A673 (cell line): ENCODE measurements around the gene SMCHD1.

ENCODE experiments used
- EZH2 ChIP-seq: fragments of 200-600 bp; sonication (generic); IDR thresholded peaks from 2 replicates; pipeline ENCODE4 v1.6.1; 2017; ENCODE audit warnings: borderline replicate concordance, low read depth, mild to moderate bottlenecking, mixed read lengths, antibody characterized with exemption, low read length; ENCODE audit not compliant: poor library complexity, severe bottlenecking
- TF ChIP-seq, protein P1 (sequence below): fragments of 300-800, 200-600 bp; sonication (generic); conservative IDR thresholded peaks from 2 replicates; pipeline ENCODE4 v1.5.1; 2017; ENCODE audit warnings: low read depth, mild to moderate bottlenecking, antibody characterized with exemption, low read length, moderate library complexity, mixed read lengths

DNA sequence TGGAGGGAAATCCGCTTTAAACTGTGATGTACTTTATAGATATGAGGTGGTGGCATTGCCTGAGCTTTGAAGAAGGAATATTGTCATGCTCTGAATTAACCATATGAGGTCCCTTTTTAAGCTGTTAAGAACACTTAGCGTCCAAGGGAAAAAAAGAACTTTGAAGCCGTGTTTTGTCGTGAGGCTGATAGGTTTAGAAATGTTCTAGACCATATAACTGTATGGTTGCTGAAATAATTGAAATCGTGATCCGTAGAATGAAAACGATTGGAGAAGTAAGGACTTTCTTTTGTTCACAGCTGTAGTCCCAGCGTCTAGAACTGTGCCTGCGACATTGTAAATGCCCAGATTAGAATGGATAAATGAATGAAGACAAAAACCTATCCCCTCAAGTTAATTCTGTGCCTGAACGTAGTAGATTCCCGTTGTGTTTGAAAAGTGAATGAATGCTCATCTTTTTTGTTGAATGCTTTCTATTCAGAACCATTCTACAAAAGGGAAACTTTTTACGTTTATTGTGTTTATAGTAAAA is 1.5 kb downstream of the SMCHD1 start:
- TF ChIP-seq, protein P1, sequence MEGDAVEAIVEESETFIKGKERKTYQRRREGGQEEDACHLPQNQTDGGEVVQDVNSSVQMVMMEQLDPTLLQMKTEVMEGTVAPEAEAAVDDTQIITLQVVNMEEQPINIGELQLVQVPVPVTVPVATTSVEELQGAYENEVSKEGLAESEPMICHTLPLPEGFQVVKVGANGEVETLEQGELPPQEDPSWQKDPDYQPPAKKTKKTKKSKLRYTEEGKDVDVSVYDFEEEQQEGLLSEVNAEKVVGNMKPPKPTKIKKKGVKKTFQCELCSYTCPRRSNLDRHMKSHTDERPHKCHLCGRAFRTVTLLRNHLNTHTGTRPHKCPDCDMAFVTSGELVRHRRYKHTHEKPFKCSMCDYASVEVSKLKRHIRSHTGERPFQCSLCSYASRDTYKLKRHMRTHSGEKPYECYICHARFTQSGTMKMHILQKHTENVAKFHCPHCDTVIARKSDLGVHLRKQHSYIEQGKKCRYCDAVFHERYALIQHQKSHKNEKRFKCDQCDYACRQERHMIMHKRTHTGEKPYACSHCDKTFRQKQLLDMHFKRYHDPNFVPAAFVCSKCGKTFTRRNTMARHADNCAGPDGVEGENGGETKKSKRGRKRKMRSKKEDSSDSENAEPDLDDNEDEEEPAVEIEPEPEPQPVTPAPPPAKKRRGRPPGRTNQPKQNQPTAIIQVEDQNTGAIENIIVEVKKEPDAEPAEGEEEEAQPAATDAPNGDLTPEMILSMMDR, result no peak
- TF ChIP-seq EZH2, result no peak
